B cell (primary cell): Measurements from ENCODE around the gene RAE1. TPM values are rescaled to one million over a fixed set of nuclear protein-coding genes. Genes with fewer than 3 reads are reported as not detected.

Experiments used
- ATAC-seq: fragments of 200-7000 bp; cut with Tn5 transposase; one replicate; pipeline ENCODE4 v1.10.0; 2021; ENCODE audit warnings: low read depth, mild to moderate bottlenecking, moderate number of reproducible peaks, moderate library complexity
- CTCF ChIA-PET: fragments of 350-600 bp; sonication (Branson Sonifier 250); formaldehyde crosslinking; loops from one replicate; lab custom pipeline; 2021; ENCODE audit warnings: antibody characterized with exemption, inconsistent platforms; lab: Charles Lee
- POLR2A ChIA-PET: fragments of 350-600 bp; sonication (Branson Sonifier 250); formaldehyde crosslinking; loops from one replicate; lab custom pipeline; 2021; ENCODE audit warnings: antibody characterized with exemption; lab: Charles Lee
- DNase-seq: peaks from one replicate; pipeline ENCODE4 v3.0.0; 2013
- H2AFZ ChIP-seq: 2 replicates; pipeline ENCODE4 v1.6.1; 2012; ENCODE audit warnings: mild to moderate bottlenecking, low read depth, low read length; ENCODE audit not compliant: insufficient read depth, poor library complexity, severe bottlenecking
- H3K27ac ChIP-seq, 2 donors: 1 replicate in 1 of 2; 2 replicates in 1 of 2; pipeline ENCODE4 v1.5.1; 2012 to 2013; ENCODE audit warnings: low read length in 2 of 2, mild to moderate bottlenecking in 2 of 2, moderate library complexity in 1 of 2
- H3K27me3 ChIP-seq, 4 experiments: fragments of 200-600 bp in 1 of 4; sonication (generic) in 1 of 4; replicated peaks in 1 of 4; 1 replicate in 2 of 4; 2 replicates in 2 of 4; pipeline versions ENCODE4 v1.6.1 to v1.7.0; 2013 to 2016; ENCODE audit warnings: low read length in 3 of 4, mild to moderate bottlenecking in 2 of 4, mixed read lengths in 1 of 4, moderate library complexity in 1 of 4; ENCODE audit not compliant: insufficient read depth in 4 of 4, control insufficient read depth in 3 of 4; ENCODE audit errors: control extremely low read depth in 1 of 4
- H3K36me3 ChIP-seq, 2 experiments: replicated peaks in 1 of 2; 1 replicate in 1 of 2; 2 replicates in 1 of 2; pipeline versions ENCODE4 v1.6.1 to v1.7.1; 2013; ENCODE audit warnings: low read length in 1 of 2; ENCODE audit not compliant: insufficient read depth in 2 of 2, control insufficient read depth in 1 of 2; ENCODE audit errors: control extremely low read depth in 1 of 2, extremely low read depth in 1 of 2
- H3K4me1 ChIP-seq, 2 donors: fragments of 200-600 bp in 1 of 2; sonication (generic) in 1 of 2; 1 replicate in 1 of 2; 2 replicates in 1 of 2; pipeline versions ENCODE4 v1.5.1 to v1.6.1; 2013 to 2017; ENCODE audit warnings: low read length in 2 of 2; ENCODE audit not compliant: control insufficient read depth in 2 of 2, insufficient read depth in 2 of 2
- H3K4me2 ChIP-seq: replicated peaks from 2 replicates; pipeline ENCODE3; 2012; ENCODE audit warnings: mild to moderate bottlenecking, low read depth, low read length; ENCODE audit not compliant: poor library complexity, severe bottlenecking
- H3K4me3 ChIP-seq, 5 experiments: fragments of 200-600 bp in 1 of 5; sonication (generic) in 1 of 5; 1 replicate in 3 of 5; 2 replicates in 2 of 5; pipeline versions ENCODE4 v1.5.1 to v1.7.0; 2011 to 2016; ENCODE audit warnings: low read length in 4 of 5, mild to moderate bottlenecking in 4 of 5, low read depth in 2 of 5, control low read depth in 1 of 5, moderate library complexity in 1 of 5; ENCODE audit not compliant: insufficient read depth in 1 of 5; ENCODE audit errors: control extremely low read depth in 1 of 5, extremely low read depth in 1 of 5
- H3K79me2 ChIP-seq: fragments of 200-600 bp; sonication (generic); one replicate; pipeline ENCODE4 v1.6.0; 2016; ENCODE audit warnings: low read length; ENCODE audit not compliant: control insufficient read depth, insufficient read depth
- H3K9ac ChIP-seq: fragments of 200-600 bp; sonication (generic); 2 replicates; pipeline ENCODE4 v1.6.1; 2017; ENCODE audit warnings: mild to moderate bottlenecking, low read length, moderate library complexity
- H3K9me3 ChIP-seq, 3 donors: one replicate each; pipeline versions ENCODE4 v1.6.1 to v1.7.1; 2013; ENCODE audit warnings: low read length in 2 of 3; ENCODE audit not compliant: control insufficient read depth in 2 of 3, insufficient read depth in 1 of 3; ENCODE audit errors: control extremely low read depth in 1 of 3
- H4K20me1 ChIP-seq: 2 replicates; pipeline ENCODE4 v1.6.0; 2012; ENCODE audit warnings: mild to moderate bottlenecking, low read length; ENCODE audit not compliant: insufficient read depth, control insufficient read depth, poor library complexity, severe bottlenecking
- H3K27ac Mint-ChIP-seq: one replicate; pipeline ENCODE4 v1.8.0; 2021; ENCODE audit warnings: mixed read lengths
- H3K27me3 Mint-ChIP-seq: one replicate; pipeline ENCODE4 v1.8.0; 2021; ENCODE audit warnings: mixed read lengths
- H3K4me1 Mint-ChIP-seq: one replicate; pipeline ENCODE4 v1.8.0; 2021; ENCODE audit warnings: mixed read lengths
- H3K4me3 Mint-ChIP-seq: one replicate; pipeline ENCODE4 v1.8.0; 2021; ENCODE audit warnings: mixed read lengths
- H3K9me3 Mint-ChIP-seq: one replicate; pipeline ENCODE4 v1.8.0; 2022; ENCODE audit warnings: mixed read lengths; ENCODE audit not compliant: insufficient read depth
- CTCF ChIP-seq: fragments of 200-600 bp; IDR thresholded peaks from one replicate; pipeline ENCODE4 v1.8.0; 2022; ENCODE audit warnings: antibody characterized with exemption, mild to moderate bottlenecking
- EZH2 ChIP-seq: IDR thresholded peaks from 2 replicates; pipeline ENCODE4 v1.6.1; 2012; ENCODE audit warnings: borderline replicate concordance, low read depth, mild to moderate bottlenecking, moderate library complexity, low read length; ENCODE audit not compliant: insufficient read depth, poor library complexity, severe bottlenecking
- WGBS: methylation state at CpG from one replicate; pipeline ENCODE4 v1.1.5; 2013; ENCODE audit warnings: missing lambda C conversion rate; ENCODE audit not compliant: insufficient coverage; 5-methylcytosine and 5-hydroxymethylcytosine counted together
- intact Hi-C: fragments of 100-400 bp; cut with micrococcal nuclease; formaldehyde crosslinking; loops from one replicate; pipeline ENCODE4 v1.10.0; 2022
- polyA plus RNA-seq: library from polyadenylated mRNA; depleted of rRNA; stranded (reverse); fragments of >200 nt; gene quantifications from 2 replicates; pipeline ENCODE4 v1.2.3, GENCODE V29; 2012
- total RNA-seq, 2 donors: library from RNA; stranded (reverse); fragments of 120-200 nt in 1 of 2; gene quantifications; 1 replicate in 1 of 2; 2 replicates in 1 of 2; pipeline versions ENCODE4 v1.2.3 to v1.2.4, GENCODE V29; 2013 to 2022

Gene RAE1
- total and polyA plus RNA-seq, 2 donors (not counting 1 experiment from before 2014, with no cell fraction given), result 32.6 to 33.3 TPM

- H3K9ac ChIP-seq, result peak overlapping the region; percentile 62
- peaks cover 84% of the 10 kb centered on the region for H3K79me2 ChIP-seq
- CTCF ChIA-PET, result interaction anchor here (0.8 to 7.1 kb wide), 14 partner anchors 11 to 99 kb away, joined by 4 to 69 read pairs (median 16); no protein-coding TSS in a partner anchor
- H4K20me1 ChIP-seq, result peaks cover 77% of the 10 kb centered on the region
- ATAC-seq, result no peak
- Mint-ChIP-seq H3K9me3 (no peaks in the 10 kb centered on the region), H3K27me3 (no peaks in the 10 kb centered on the region), H3K4me3 (peak overlapping the region; percentile 92), H3K27ac (peak overlapping the region; percentile 100), H3K4me1 (peaks cover 91% of the 10 kb centered on the region)
- H2AFZ ChIP-seq, result no peak overlapping the region
- H3K27ac ChIP-seq, result peak overlapping the region; percentile 96 to 97
- intact Hi-C loops, result loop anchor here (2.0 to 10.0 kb wide), 4 partner anchors 49 to 1605 kb away; partner anchors contain the start of genes CTSZ and RAE1
- DNase-seq, result peak; percentile 73
- TF ChIP-seq CTCF (no peak), EZH2 (no peak)
- WGBS, result 23% methylated on average over 17 of the region's 21 CpGs
- peak overlapping the region; percentile 98 for H3K4me2 ChIP-seq
- no peaks in the 10 kb centered on the region for H3K27me3 ChIP-seq
- peaks cover 89 to 99% of the 10 kb centered on the region in 2 donors for H3K4me1 ChIP-seq
- POLR2A ChIA-PET, result interaction anchor here (1.0 to 5.1 kb wide), 8 partner anchors 9 to 220 kb away, joined by 3 to 109 read pairs (median 11); partner anchors contain the start of genes RBM38 and ZBP1
- peak overlapping the region in 4 of 5 experiments; percentile 23 to 56 (median 46) for H3K4me3 ChIP-seq
- H3K36me3 ChIP-seq, result peaks cover 5 to 87% of the 10 kb centered on the region in 2 experiments
- peaks cover 0 to 6% (median 0%) of the 10 kb centered on the region in 3 donors for H3K9me3 ChIP-seq
These were observed 48.6 kb downstream of the RAE1 start for GRCh38 chr20:57399587-57400155.

GRCh38 chr20:57400231-57400701 lies 49.2 kb downstream of the RAE1 start:
- H3K9me3 ChIP-seq, result peaks cover 0 to 6% (median 0%) of the 10 kb centered on the region in 3 donors
- H3K4me3 ChIP-seq, result peak overlapping the region in 4 of 5 experiments; percentile 23 to 56 (median 35)
- peaks cover 84% of the 10 kb centered on the region for H3K79me2 ChIP-seq
- ATAC-seq (no peak), DNase-seq (peak; percentile 63)
- Mint-ChIP-seq H3K27me3 (no peaks in the 10 kb centered on the region), H3K27ac (peak overlapping the region; percentile 100), H3K4me3 (peak overlapping the region; percentile 92), H3K9me3 (no peaks in the 10 kb centered on the region), H3K4me1 (peaks cover 86% of the 10 kb centered on the region)
- H3K4me2 ChIP-seq, result peak overlapping the region; percentile 98
- intact Hi-C loops, result no loop called here
- H3K27me3 ChIP-seq, result no peaks in the 10 kb centered on the region
- H3K4me1 ChIP-seq, result peaks cover 83 to 99% of the 10 kb centered on the region in 2 donors
- WGBS, result 44% methylated on average over 11 of the region's 11 CpGs
- H2AFZ ChIP-seq, result no peak overlapping the region
- H3K36me3 ChIP-seq, result peaks cover 1 to 87% of the 10 kb centered on the region in 2 experiments
- ChIA-PET CTCF (interaction anchor here (0.8 to 7.1 kb wide), 14 partner anchors 8 to 98 kb away, joined by 4 to 69 read pairs (median 12); partner anchors contain the start of gene RBM38), POLR2A (interaction anchor here (1.0 to 5.1 kb wide), 7 partner anchors 9 to 81 kb away, joined by 3 to 109 read pairs (median 5); partner anchors contain the start of gene RBM38)
- H4K20me1 ChIP-seq, result peaks cover 77% of the 10 kb centered on the region
- peak overlapping the region; percentile 62 for H3K9ac ChIP-seq
- H3K27ac ChIP-seq, result peak overlapping the region; percentile 96 to 97
- peak; percentile 46 for TF ChIP-seq CTCF
- no peak for TF ChIP-seq EZH2
